Posterior cingulate gyrus (tissue), 11 donors: Measurements from ENCODE around the gene BCR.
A peak's percentile ranks its signal among the peaks of the same experiment; 100 is the strongest.

Experiments
- DNase-seq, 10 donors: peaks; one replicate each; pipeline versions ENCODE4 v3.0.0 to v3.0.0-alpha.2; 2020 to 2021; ENCODE audit warnings: mixed read lengths in 3 of 10
- intact Hi-C: fragments of 100-400 bp; cut with DNase I; formaldehyde crosslinking; loops from one replicate; pipeline ENCODE4 v1.15.1; 2023

BCR gene

GRCh38 chr22:23265368-23265700 lies 85.0 kb downstream of the BCR start:
- intact Hi-C loops: no loop called here
- DNase-seq: no peak

DNA sequence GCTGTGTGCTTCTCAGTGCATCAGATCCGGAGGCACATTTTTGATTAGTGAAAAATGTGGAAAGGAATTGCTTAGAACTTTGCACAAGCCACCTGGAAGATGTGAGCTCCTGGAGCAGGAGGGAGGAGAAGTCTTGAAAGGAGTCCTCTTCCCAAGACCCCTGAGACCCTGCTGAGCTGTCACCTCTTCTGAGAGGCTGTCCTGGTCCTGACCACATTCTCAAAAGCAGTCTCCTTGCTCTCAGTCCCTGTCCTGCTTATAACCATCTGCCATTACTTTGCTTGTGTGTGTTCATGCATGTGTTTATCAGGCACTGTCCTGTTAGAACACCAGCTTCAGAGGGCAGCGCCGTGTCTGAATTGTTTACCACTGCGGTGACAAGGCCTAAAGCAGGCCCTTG lies 86.5 kb downstream of the BCR start:
- intact Hi-C loops: no loop called here
- DNase-seq: no peak

GRCh38 chr22:23267226-23268043 lies 87.1 kb downstream of the BCR start:
- DNase-seq: no peak
- intact Hi-C loops: no loop called here

- intact Hi-C loops: no loop called here
- DNase-seq: peak in 8 of 10 donors; percentile 56 to 95 (median 74)
These were observed 87.9 kb downstream of the BCR start for GRCh38 chr22:23268139-23268712.

GRCh38 chr22:23268877-23269276 lies 88.6 kb downstream of the BCR start:
- no peak for DNase-seq

GRCh38 chr22:23269441-23270211 lies 89.3 kb downstream of the BCR start:
- no peak for DNase-seq
- intact Hi-C loops: no loop called here

More at GRCh38 chr22:23268877-23269276, 88.6 kb downstream of the BCR start:
- intact Hi-C loops: no loop called here

DNA sequence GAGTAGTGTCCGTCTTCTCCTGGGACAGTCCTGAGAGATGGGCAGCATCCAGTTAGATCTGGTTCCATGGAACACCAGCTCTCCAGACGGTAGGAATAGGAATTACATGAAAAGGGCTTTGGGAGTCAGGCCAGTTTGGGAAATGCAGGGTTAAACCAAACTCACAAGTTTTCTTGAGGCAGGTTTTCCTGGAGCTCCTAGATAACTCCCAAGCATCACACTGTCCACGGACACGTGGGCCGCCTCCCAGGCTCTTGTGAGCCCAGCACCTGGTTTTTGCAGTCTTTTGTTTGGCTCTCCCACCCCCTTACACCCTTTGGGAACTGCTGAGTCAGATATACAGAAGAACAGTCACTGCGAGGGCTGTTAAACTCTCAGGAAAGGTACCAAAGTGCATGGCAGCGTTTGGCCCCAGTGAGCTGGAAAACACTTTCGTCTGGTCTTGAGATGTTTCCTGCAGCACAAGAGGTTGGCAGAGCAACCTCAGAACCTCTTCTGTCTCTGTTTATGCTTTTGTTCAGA lies 90.0 kb downstream of the BCR start:
- intact Hi-C loops: no loop called here

GRCh38 chr22:23270798-23271596 lies 90.7 kb downstream of the BCR start:
- intact Hi-C loops: no loop called here
- no peak for DNase-seq

More for the DNA sequence above, 90.0 kb downstream of the BCR start:
- no peak for DNase-seq

DNA sequence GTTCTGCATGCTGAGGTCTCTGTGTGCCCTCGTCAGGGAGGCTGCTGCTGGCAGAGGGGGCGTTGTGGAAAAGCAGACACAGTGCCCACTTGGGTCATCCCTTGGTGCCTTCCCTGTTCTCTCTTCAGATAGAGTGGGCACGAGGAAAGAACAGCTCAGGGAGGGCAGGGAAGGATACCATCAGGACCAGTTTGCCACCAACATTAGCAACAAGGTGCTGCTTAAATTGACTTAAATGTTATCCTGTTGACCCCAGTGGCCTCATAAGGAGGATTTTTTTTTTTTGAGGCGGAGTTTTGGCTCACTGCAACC lies 91.2 kb downstream of the BCR start:
- DNase-seq: no peak
- intact Hi-C loops: no loop called here

DNA sequence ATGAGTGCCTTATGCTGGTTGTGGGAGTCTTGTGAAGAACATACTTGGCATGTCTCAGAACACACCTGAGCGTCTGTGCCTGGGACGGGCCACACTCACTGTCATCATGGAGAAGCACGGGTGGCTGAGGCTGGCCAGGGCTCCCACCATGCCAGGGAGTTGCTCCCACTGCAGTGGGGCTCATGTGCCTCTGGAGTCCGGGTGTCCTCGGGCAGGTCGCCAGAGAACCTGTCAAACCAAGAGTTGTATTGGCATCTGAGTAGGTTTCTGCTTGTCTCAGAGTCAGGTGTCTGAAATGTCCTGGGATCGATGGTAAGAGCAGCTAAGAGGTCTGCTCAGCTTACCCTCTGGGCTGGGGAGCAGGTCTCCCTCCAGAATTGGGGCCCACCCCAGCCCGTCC lies 92.1 kb downstream of the BCR start:
- intact Hi-C loops: no loop called here
- no peak for DNase-seq

- DNase-seq: no peak
- intact Hi-C loops: no loop called here
These were observed 92.5 kb downstream of the BCR start for GRCh38 chr22:23272834-23273233.

GRCh38 chr22:23273445-23274145 lies 93.3 kb downstream of the BCR start:
- intact Hi-C loops: no loop called here
- no peak for DNase-seq

- DNase-seq: no peak
- intact Hi-C loops: no loop called here
These were observed 93.8 kb downstream of the BCR start for GRCh38 chr22:23274146-23274526.

DNA sequence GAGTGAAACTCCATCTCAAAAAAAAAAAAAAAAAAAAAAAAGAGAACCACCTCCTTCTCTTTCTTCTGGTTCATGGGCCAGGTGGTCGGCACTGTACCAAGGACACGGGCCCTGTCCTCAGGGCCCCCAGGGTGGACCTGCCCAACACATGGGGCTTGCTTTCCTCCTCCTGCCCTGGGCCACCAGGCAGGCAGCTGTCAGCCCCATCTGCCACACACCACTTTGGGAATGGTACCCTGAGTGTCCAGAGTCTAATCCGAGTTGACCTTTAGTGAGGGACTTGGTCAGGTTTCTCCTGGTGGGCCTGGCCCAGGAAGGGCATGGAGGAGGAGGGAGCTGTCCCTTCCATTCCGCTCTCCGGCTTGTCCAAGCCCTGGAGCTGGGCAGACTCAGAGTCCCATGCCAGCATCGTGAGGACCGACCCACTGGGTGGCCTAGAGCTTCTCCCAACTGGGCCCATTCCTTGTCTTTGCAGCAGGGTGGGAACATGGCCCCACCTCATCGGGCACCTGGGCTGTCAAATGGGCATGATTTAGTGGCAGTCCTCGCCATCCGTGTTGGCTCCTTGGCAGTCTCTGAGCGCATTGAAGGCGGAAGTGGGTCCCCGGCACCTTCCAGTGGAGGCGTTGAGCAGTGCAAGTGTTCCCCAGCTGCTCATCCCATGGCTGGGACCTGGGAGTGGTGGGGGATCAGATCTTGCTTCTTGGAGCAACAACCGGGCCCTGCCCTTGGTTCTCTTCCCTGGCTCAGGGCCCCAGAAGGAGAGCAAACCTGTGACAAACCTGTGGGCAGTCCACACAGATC lies 94.8 kb downstream of the BCR start:
- DNase-seq: no peak
- intact Hi-C loops: no loop called here

DNA sequence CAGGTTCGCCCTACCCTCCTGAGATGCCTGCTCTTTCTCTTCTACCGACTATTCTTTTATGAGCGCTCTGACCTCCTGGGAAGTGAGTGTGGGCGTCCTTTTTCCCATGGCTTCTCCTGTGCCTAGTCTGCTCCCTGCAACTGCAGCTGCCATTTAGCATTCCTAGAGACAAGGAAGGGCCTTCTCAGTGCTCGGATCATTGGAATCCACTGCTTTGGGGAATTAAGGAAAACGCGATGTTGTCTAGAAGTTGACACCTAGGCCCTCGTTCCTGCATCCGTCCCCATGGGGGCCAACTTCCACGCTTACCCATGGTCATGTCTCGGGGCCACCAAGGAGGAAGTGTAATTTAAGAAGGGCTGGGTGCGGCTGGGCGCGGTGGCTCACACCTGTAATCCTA lies 95.4 kb downstream of the BCR start:
- intact Hi-C loops: no loop called here
- no peak for DNase-seq

DNA sequence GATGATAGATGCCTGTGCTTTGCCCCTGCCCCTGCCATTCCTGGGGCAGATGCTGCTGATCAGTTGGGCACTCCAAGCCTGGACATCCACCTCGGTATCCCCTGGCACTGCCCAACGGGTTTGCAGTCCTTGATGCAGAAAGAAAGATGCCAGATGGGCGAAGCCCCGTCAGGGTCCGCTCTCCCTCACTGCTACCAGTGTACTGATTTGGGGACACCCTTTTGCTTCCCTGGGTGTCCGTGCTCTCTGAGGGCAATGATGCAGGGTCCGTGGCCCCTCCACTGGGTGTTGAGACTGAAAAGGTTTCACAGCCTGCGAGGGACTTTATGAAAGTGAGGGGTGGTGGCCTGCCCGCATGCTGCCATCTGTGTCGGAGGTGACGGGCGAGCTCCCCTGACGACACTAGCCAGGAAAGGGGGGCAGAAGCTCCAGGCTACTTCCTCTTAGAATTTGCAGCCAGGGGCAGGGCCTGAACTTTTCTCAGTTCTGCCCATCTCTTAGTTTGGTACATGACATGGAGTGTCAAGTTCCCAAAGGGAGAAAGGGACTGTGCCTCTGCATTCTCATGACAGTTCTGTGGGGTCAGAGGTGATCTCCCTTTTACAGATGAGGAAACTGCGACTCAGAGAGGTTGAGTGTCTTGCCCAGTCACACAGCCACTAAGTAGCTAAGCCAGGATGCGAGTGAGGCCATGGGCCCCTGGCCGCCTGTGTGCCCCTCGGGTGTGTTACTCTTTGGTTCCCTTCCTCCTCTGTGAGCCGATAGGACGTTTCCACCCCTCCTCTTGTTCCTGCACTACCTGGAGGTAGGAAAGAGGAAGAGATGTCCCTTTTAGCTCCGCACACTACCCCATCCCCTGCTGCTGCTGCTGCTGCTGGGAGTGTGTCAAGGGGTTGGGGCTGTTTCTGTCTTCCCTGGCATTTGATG lies 96.6 kb downstream of the BCR start:
- no peak for DNase-seq
- intact Hi-C loops: no loop called here

DNA sequence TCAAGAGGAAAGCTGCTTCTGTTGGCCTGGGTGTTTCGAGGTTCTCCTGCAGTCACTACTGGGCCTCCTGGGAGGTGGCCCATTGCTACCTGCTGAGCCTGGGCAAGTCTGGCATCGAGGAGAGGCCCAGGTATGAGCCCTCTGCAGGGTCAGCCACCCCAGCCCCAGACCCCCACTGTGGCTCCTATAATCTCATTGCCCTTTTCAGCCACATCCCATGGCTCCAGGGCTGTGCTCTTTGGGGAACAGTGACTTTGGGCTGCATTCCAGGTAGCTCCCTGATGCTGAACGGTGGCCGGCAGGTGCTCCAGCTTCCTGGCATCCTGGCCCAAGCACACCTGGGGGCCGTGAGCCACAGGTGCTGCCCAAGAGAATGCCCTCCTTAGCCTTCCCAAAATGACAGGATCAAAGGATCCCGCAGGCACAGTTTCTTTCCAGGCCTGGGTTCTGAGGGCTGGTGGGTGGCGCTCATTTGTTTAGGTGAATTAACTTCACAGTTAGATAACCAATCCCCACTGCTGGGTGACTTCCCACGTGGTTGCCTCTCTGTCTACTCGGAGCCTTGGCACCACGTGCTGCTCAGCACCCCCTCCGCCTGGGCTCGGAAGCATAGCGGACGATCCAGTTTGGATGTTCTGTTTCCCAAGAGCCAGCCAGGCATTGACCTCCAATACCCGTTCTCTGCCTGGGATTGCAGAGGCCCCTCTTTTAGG lies 97.4 kb downstream of the BCR start:
- no peak for DNase-seq
- intact Hi-C loops: no loop called here
